AG20443 (cell line): Measurements from ENCODE around the gene FIBP.

Source experiments
- DNase-seq: peaks from one replicate; pipeline ENCODE4 v3.0.0; 2012; ENCODE audit warnings: low spot score, mixed read lengths

Gene FIBP

DNA sequence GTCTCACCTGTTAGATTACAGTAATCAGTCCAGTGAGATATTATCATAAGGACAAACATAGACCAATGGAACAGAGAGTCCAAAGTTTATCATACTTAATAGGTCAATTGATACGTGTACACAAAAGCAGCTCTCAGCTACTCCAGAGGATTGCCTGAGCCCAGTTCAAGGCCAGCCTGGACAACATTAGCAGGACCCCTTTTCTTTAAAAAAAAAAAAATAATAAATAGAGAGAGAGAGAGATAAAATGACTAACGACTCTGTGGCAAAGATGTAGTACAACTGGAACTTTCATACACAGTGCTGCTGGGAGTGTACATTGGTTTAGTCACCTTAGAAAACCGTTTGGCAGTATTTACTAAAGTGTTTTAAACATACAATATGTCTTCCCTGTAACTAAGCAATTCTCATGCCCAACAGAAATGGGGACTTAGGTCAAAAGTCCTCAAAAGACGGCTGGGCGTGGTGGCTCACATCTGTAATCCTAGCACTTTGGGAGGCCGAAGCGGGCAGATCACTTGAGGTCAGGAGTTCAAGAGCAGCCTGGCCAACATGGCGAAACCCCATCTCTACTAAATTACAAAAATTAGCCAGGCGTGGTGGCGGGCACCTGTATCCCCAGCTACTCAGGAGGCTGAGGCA, 43.9 kb downstream of the FIBP start:
- no peak for DNase-seq

DNA sequence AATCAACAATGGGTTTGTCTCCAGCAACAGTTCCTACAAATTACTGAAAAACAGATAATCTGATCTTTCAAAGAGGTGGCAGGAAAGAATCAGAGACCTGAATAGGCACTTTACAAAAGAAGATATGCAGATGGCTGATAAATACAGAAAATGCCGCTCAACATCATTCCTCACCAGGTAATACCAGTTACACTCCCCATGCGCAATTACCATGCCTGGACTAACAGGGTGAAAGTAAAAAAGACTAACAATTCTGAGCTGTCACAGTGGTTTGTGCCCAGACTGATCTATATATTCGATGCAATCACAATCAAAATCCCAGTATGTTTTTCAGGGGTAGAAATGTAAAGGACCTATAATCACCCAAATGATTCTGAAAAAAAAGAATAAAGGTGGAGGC, 44.5 kb downstream of the FIBP start:
- DNase-seq, result no peak

DNA sequence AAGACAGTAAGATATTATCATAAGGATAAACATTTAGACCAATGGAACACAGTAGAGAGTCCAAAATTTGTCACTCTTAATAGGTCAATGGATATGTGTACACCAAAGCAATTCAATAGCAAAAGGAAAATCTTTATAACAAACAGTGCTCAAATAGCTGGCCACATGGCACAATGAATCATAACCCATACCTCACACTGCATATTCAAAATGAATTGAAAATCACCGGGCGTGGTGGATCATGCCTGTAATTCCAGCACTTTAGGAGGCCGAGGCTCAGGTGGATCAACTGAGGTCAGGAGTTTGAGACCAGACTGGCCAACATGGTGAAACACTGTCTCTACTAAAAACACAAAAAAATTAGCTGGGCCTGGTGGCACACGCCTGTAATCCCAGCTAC, 46.1 kb downstream of the FIBP start:
- no peak for DNase-seq

DNA sequence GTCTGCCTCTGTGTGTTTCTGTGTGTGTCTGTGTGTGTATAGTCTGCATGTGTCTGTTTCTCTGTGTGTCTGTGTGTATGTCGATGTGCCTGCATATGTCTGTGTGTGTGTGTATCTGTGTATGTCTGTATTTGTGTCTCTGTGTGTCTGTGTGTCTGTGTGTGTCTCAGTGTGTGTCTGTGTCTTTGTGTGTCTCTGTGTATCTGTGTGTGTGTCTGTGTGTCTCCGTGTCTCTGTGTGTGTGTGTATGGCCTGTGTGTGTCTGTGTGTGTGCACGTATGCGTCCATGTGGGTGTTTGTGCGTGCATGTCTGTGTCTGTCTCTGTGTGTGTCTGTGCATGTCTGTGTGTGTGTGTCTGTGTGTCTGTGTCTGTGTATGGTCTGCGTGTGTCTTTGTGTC, 54.1 kb downstream of the FIBP start:
- no peak for DNase-seq
